ENCODE data around the gene DNAH12. TPM values are rescaled to one million over a fixed set of nuclear protein-coding genes. Genes with fewer than 3 reads are reported as not detected.

Gene DNAH12
- total and polyA plus RNA-seq, 2 donors (not counting 3 experiments of a cell fraction or from before 2014, with no cell fraction given): 0.06 to 0.20 TPM

DNA sequence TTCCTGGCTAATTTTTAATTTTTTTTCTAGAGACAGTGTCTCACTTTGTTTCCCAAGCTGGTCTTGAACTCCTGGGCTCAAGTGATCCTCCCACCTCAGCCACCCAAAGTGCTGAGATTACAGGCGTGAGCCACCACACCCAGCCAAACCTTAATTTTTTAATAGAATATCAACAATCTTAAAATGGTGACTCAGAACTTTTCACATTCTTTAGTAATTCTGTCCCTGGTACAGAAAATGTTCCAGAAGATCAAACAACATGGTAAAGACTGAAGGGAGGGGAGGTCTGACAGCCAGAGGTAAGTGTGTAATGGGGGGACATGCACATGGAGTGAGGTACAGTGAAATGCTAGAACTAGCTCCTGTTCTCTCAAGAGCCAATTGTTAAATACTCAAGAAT lies 38.2 kb downstream of the DNAH12 start:
- Histone ChIP-seq H4K20me1 (replicated peaks; ENCODE audit: control insufficient read depth, extremely low read depth, insufficient read depth, low read length) (no peaks in the 10 kb centered on the region), H3K36me3 (ENCODE audit: control insufficient read depth in 2 of 2, extremely low read depth in 1 of 2, insufficient read depth in 2 of 2, low read length in 2 of 2) (no peaks in the 10 kb centered on the region), H3K4me3 (replicated peaks in 1 of 3; ENCODE audit: insufficient read depth in 1 of 3, low read depth in 1 of 3, low read length in 3 of 3) (no peak overlapping the region), H3K9ac (replicated peaks; ENCODE audit: extremely low read depth, insufficient read depth, low read length) (no peak overlapping the region), H3K4me1 (ENCODE audit: control insufficient read depth, extremely low read depth, insufficient read depth, low read length) (no peaks in the 10 kb centered on the region), H2AFZ (ENCODE audit: low read depth, low read length) (no peak overlapping the region), H3K9me3 (replicated peaks; ENCODE audit: control insufficient read depth, insufficient read depth, low read length) (no peaks in the 10 kb centered on the region), H3K9me1 (replicated peaks; ENCODE audit: control insufficient read depth, extremely low read depth, insufficient read depth, low read length) (no peaks in the 10 kb centered on the region), H3K79me2 (ENCODE audit: control insufficient read depth, insufficient read depth, low read length) (no peaks in the 10 kb centered on the region), H3K27ac (ENCODE audit: insufficient read depth, low read depth, low read length) (no peak overlapping the region), H3K27me3 (ENCODE audit: control insufficient read depth in 2 of 2, insufficient read depth in 2 of 2, low read length in 2 of 2) (no peaks in the 10 kb centered on the region), H3K4me2 (ENCODE audit: insufficient read depth, low read length) (no peak overlapping the region)
- intact Hi-C loops (cut with micrococcal nuclease) (no loop called here), dilution Hi-C loops (cut with MboI; ENCODE audit: extremely low pct_ligation_motif_present, low sequenced_read_pairs) (no loop called here)
- BruUV-seq (replicated peaks): no TSS peak
- ChIA-PET CTCF (interaction anchor here (1.4 kb wide), 1 partner anchor 19 kb away, joined by 3 read pairs; no protein-coding TSS in a partner anchor), POLR2A (no interaction called here)
- TF ChIP-seq, protein P1, sequence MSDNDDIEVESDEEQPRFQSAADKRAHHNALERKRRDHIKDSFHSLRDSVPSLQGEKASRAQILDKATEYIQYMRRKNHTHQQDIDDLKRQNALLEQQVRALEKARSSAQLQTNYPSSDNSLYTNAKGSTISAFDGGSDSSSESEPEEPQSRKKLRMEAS (IDR thresholded peaks at IDR 0.05; ENCODE audit: insufficient read depth, insufficient read length): no peak
- TF ChIP-seq, protein P2, sequence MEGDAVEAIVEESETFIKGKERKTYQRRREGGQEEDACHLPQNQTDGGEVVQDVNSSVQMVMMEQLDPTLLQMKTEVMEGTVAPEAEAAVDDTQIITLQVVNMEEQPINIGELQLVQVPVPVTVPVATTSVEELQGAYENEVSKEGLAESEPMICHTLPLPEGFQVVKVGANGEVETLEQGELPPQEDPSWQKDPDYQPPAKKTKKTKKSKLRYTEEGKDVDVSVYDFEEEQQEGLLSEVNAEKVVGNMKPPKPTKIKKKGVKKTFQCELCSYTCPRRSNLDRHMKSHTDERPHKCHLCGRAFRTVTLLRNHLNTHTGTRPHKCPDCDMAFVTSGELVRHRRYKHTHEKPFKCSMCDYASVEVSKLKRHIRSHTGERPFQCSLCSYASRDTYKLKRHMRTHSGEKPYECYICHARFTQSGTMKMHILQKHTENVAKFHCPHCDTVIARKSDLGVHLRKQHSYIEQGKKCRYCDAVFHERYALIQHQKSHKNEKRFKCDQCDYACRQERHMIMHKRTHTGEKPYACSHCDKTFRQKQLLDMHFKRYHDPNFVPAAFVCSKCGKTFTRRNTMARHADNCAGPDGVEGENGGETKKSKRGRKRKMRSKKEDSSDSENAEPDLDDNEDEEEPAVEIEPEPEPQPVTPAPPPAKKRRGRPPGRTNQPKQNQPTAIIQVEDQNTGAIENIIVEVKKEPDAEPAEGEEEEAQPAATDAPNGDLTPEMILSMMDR (IDR thresholded peaks at IDR 0.05; ENCODE audit: extremely low read depth in 1 of 2, insufficient read depth in 1 of 2, low read depth in 1 of 2, low read length in 2 of 2): no peak
- TF ChIP-seq MYC (IDR thresholded peaks at IDR 0.05; ENCODE audit: low read depth, low read length) (no peak), JUN (IDR thresholded peaks at IDR 0.05; ENCODE audit: borderline replicate concordance, insufficient read depth, insufficient read length, low read depth) (no peak), EZH2 (IDR thresholded peaks at IDR 0.05; ENCODE audit: borderline replicate concordance, low read depth, low read length, severe bottlenecking) (no peak), GATA2 (IDR thresholded peaks at IDR 0.05; ENCODE audit: insufficient read depth, insufficient read length, low read depth, low read length) (no peak), FOS (IDR thresholded peaks at IDR 0.05; ENCODE audit: borderline replicate concordance, insufficient read depth, low read length) (no peak), POLR2AphosphoS5 (IDR thresholded peaks at IDR 0.05; ENCODE audit: insufficient read depth, low read depth, low read length) (no peak), POLR2A (IDR thresholded peaks at IDR 0.05; ENCODE audit: low read depth, low read length) (no peak)
- DNase-seq (ENCODE audit: low read depth, low spot score) (no peak), FAIRE-seq (no peak)
